GM12878 (cell line): Measurements from ENCODE around the gene SERINC5.

Source experiments
- CTCF ChIP-seq, 3 experiments: IDR thresholded peaks in 2 of 3; conservative IDR thresholded peaks in 1 of 3; 2 replicates each; pipeline ENCODE4 v1.5.1; 2011; ENCODE audit warnings: low read depth in 3 of 3, low read length in 3 of 3, mild to moderate bottlenecking in 3 of 3, control low read depth in 2 of 3, moderate library complexity in 2 of 3, inconsistent platforms in 1 of 3, mixed read lengths in 1 of 3; ENCODE audit not compliant: control insufficient read depth in 2 of 3, insufficient read depth in 1 of 3; ENCODE audit errors: extremely low read depth in 1 of 3
- JUND ChIP-seq: IDR thresholded peaks from 2 replicates; pipeline ENCODE4 v1.6.1; 2012; ENCODE audit warnings: low read depth, mild to moderate bottlenecking, low read length, improper control_type of control experiment, moderate library complexity
- TCF7 ChIP-seq: IDR thresholded peaks from 2 replicates; pipeline ENCODE4 v1.6.1; 2014; ENCODE audit warnings: antibody characterized with exemption, borderline replicate concordance
- TF ChIP-seq, protein P1 (sequence below): IDR thresholded peaks from 2 replicates; pipeline ENCODE4 v1.6.1; 2012; ENCODE audit warnings: mild to moderate bottlenecking, low read depth, low read length

DNA sequence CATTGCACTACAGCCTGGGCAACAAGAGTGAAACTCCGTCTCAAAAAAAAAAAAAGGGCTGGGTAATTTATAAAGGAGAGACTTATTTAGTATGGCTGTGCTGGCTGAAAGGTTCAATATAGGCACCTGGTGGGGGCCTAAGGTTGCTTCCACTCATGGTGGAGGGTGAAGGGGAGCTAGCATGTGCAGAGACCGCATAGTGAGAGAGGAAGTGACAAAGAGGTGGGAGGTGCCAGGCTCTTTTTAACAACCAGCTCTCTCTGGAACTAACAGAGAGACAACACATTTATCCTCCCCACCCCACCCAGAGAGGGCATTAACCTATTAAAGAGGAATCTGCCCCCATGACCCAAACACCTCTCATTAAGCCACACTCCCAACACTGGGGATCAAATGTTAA, 28.9 kb upstream of the SERINC5 start:
- no peak for TF ChIP-seq CTCF (IDR thresholded peaks at IDR 0.05 in 2 of 3, conservative IDR thresholded peaks at IDR 0.05 in 1 of 3; ENCODE audit: control insufficient read depth in 2 of 3, extremely low read depth in 1 of 3, insufficient read depth in 1 of 3, low read depth in 3 of 3, low read length in 3 of 3)
- no peak for TF ChIP-seq TCF7
- TF ChIP-seq, protein P1, sequence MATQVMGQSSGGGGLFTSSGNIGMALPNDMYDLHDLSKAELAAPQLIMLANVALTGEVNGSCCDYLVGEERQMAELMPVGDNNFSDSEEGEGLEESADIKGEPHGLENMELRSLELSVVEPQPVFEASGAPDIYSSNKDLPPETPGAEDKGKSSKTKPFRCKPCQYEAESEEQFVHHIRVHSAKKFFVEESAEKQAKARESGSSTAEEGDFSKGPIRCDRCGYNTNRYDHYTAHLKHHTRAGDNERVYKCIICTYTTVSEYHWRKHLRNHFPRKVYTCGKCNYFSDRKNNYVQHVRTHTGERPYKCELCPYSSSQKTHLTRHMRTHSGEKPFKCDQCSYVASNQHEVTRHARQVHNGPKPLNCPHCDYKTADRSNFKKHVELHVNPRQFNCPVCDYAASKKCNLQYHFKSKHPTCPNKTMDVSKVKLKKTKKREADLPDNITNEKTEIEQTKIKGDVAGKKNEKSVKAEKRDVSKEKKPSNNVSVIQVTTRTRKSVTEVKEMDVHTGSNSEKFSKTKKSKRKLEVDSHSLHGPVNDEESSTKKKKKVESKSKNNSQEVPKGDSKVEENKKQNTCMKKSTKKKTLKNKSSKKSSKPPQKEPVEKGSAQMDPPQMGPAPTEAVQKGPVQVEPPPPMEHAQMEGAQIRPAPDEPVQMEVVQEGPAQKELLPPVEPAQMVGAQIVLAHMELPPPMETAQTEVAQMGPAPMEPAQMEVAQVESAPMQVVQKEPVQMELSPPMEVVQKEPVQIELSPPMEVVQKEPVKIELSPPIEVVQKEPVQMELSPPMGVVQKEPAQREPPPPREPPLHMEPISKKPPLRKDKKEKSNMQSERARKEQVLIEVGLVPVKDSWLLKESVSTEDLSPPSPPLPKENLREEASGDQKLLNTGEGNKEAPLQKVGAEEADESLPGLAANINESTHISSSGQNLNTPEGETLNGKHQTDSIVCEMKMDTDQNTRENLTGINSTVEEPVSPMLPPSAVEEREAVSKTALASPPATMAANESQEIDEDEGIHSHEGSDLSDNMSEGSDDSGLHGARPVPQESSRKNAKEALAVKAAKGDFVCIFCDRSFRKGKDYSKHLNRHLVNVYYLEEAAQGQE, result no peak
- TF ChIP-seq JUND, result no peak
